ENCODE measurements around the gene CCSER1. TPM values are rescaled to one million over a fixed set of nuclear protein-coding genes. Genes with fewer than 3 reads are reported as not detected.

Gene CCSER1
- total and polyA plus RNA-seq, 4 donors = 0.18 to 2.3 (median 1.2) TPM

DNA sequence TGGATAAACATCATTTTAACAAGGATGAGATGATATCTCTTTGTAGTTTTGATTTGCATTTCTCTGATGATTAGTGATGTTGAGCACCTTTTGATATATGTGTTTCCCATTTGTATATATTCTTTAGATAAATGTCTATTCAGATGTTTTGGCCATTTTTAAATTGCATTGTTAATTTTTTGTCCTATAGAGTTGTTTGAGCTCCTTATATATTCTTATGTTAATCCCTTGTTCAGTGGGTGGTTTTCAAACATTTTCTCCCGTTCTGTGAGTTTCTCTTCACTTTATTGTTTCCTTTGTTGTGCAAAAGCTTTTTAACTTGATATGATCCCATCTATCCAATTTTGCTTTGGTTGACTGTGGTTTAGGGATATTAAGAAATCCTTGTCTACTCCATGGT, 606.0 kb downstream of the CCSER1 start:
- Histone ChIP-seq H3K36me3 (ENCODE audit: control insufficient read depth in 4 of 4, insufficient read depth in 3 of 4, low read depth in 1 of 4, low read length in 3 of 4) (no peaks in the 10 kb centered on the region), H3K9ac (ENCODE audit: low read depth in 1 of 2, low read length in 2 of 2) (no peak overlapping the region), H3K27me3 (ENCODE audit: control insufficient read depth in 4 of 4, insufficient read depth in 4 of 4, low read length in 3 of 4) (no peaks in the 10 kb centered on the region), H3K4me3 (ENCODE audit: low read depth in 1 of 3, low read length in 3 of 3) (no peak overlapping the region), H3K27ac (ENCODE audit: low read depth in 1 of 2, low read length in 2 of 2) (no peak overlapping the region), H3K9me3 (ENCODE audit: control insufficient read depth in 4 of 4, low read length in 3 of 4) (no peaks in the 10 kb centered on the region), H3K4me1 (ENCODE audit: control insufficient read depth in 4 of 4, insufficient read depth in 4 of 4, low read length in 3 of 4) (no peaks in the 10 kb centered on the region)
- no peak for DNase-seq (ENCODE audit: low spot score)
- TF ChIP-seq HNF4A (conservative IDR thresholded peaks at IDR 0.05) (no peak), RXRA (IDR thresholded peaks at IDR 0.05) (no peak), RAD21 (IDR thresholded peaks at IDR 0.05) (no peak), FOXA2 (IDR thresholded peaks at IDR 0.05) (no peak), NR2F2 (IDR thresholded peaks at IDR 0.05) (no peak), TAF1 (conservative IDR thresholded peaks at IDR 0.05) (no peak), HNF4G (IDR thresholded peaks at IDR 0.05) (no peak), SP1 (IDR thresholded peaks at IDR 0.05) (no peak), JUND (IDR thresholded peaks at IDR 0.05) (no peak), EGR1 (IDR thresholded peaks at IDR 0.05; ENCODE audit: low read depth in 2 of 2) (no peak)
- TF ChIP-seq, protein P1, sequence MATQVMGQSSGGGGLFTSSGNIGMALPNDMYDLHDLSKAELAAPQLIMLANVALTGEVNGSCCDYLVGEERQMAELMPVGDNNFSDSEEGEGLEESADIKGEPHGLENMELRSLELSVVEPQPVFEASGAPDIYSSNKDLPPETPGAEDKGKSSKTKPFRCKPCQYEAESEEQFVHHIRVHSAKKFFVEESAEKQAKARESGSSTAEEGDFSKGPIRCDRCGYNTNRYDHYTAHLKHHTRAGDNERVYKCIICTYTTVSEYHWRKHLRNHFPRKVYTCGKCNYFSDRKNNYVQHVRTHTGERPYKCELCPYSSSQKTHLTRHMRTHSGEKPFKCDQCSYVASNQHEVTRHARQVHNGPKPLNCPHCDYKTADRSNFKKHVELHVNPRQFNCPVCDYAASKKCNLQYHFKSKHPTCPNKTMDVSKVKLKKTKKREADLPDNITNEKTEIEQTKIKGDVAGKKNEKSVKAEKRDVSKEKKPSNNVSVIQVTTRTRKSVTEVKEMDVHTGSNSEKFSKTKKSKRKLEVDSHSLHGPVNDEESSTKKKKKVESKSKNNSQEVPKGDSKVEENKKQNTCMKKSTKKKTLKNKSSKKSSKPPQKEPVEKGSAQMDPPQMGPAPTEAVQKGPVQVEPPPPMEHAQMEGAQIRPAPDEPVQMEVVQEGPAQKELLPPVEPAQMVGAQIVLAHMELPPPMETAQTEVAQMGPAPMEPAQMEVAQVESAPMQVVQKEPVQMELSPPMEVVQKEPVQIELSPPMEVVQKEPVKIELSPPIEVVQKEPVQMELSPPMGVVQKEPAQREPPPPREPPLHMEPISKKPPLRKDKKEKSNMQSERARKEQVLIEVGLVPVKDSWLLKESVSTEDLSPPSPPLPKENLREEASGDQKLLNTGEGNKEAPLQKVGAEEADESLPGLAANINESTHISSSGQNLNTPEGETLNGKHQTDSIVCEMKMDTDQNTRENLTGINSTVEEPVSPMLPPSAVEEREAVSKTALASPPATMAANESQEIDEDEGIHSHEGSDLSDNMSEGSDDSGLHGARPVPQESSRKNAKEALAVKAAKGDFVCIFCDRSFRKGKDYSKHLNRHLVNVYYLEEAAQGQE (IDR thresholded peaks at IDR 0.05) = no peak
- TF ChIP-seq, protein P2, sequence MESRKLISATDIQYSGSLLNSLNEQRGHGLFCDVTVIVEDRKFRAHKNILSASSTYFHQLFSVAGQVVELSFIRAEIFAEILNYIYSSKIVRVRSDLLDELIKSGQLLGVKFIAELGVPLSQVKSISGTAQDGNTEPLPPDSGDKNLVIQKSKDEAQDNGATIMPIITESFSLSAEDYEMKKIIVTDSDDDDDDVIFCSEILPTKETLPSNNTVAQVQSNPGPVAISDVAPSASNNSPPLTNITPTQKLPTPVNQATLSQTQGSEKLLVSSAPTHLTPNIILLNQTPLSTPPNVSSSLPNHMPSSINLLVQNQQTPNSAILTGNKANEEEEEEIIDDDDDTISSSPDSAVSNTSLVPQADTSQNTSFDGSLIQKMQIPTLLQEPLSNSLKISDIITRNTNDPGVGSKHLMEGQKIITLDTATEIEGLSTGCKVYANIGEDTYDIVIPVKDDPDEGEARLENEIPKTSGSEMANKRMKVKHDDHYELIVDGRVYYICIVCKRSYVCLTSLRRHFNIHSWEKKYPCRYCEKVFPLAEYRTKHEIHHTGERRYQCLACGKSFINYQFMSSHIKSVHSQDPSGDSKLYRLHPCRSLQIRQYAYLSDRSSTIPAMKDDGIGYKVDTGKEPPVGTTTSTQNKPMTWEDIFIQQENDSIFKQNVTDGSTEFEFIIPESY (IDR thresholded peaks at IDR 0.05) = no peak
- TF ChIP-seq, protein P3, sequence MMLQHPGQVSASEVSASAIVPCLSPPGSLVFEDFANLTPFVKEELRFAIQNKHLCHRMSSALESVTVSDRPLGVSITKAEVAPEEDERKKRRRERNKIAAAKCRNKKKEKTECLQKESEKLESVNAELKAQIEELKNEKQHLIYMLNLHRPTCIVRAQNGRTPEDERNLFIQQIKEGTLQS (IDR thresholded peaks at IDR 0.05) = no peak
- 68% methylated on average over 1 of the region's 1 CpG for WGBS

DNA sequence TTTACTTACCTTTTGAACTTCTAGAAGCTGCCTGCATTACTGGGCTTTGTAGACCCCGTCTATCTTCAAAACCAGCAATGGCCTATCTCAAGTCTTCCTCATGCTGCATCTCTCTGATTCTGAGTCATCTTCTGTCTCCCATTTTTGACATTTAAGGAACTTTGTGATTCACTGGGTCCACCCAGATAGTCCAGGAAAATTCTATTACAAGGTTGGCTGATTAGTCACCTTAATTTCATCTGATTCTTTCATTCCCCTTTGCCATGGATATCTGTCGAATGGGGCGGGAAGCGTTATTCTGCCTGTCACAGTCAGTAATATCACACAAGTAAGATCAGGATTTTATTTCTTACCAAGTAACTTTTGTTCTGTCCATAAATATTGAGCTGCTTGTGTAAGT, 618.0 kb downstream of the CCSER1 start:
- TF ChIP-seq EGR1 (IDR thresholded peaks at IDR 0.05; ENCODE audit: low read depth in 2 of 2) (no peak), YY1 (IDR thresholded peaks at IDR 0.05) (no peak), FOXA2 (IDR thresholded peaks at IDR 0.05) (no peak), RAD21 (IDR thresholded peaks at IDR 0.05) (no peak), HNF4G (IDR thresholded peaks at IDR 0.05) (no peak), RXRA (IDR thresholded peaks at IDR 0.05) (no peak), HNF4A (conservative IDR thresholded peaks at IDR 0.05) (no peak), NR2F2 (IDR thresholded peaks at IDR 0.05) (no peak)
- TF ChIP-seq, protein P4, sequence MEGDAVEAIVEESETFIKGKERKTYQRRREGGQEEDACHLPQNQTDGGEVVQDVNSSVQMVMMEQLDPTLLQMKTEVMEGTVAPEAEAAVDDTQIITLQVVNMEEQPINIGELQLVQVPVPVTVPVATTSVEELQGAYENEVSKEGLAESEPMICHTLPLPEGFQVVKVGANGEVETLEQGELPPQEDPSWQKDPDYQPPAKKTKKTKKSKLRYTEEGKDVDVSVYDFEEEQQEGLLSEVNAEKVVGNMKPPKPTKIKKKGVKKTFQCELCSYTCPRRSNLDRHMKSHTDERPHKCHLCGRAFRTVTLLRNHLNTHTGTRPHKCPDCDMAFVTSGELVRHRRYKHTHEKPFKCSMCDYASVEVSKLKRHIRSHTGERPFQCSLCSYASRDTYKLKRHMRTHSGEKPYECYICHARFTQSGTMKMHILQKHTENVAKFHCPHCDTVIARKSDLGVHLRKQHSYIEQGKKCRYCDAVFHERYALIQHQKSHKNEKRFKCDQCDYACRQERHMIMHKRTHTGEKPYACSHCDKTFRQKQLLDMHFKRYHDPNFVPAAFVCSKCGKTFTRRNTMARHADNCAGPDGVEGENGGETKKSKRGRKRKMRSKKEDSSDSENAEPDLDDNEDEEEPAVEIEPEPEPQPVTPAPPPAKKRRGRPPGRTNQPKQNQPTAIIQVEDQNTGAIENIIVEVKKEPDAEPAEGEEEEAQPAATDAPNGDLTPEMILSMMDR (IDR thresholded peaks at IDR 0.05; ENCODE audit: low read depth, low read length, missing input control) = no peak
- TF ChIP-seq, protein P2 (IDR thresholded peaks at IDR 0.05) = no peak
- TF ChIP-seq, protein P3 (IDR thresholded peaks at IDR 0.05) = no peak
- TF ChIP-seq, protein P1 (IDR thresholded peaks at IDR 0.05) = no peak
- DNase-seq (ENCODE audit: low spot score) = no peak
- no peaks in the 10 kb centered on the region for H3K4me1 ChIP-seq (ENCODE audit: control insufficient read depth in 4 of 4, insufficient read depth in 4 of 4, low read length in 3 of 4)
- H3K4me3 ChIP-seq (ENCODE audit: low read depth in 1 of 3, low read length in 3 of 3) = no peak overlapping the region
- H3K27me3 ChIP-seq (ENCODE audit: control insufficient read depth in 4 of 4, insufficient read depth in 4 of 4, low read length in 3 of 4) = no peaks in the 10 kb centered on the region
- no peak overlapping the region for H3K27ac ChIP-seq (ENCODE audit: low read depth in 1 of 2, low read length in 2 of 2)
- WGBS = 83% methylated on average over 4 of the region's 4 CpGs
- H3K36me3 ChIP-seq (ENCODE audit: control insufficient read depth in 4 of 4, insufficient read depth in 3 of 4, low read depth in 1 of 4, low read length in 3 of 4) = no peaks in the 10 kb centered on the region
- no peaks in the 10 kb centered on the region for H3K9me3 ChIP-seq (ENCODE audit: control insufficient read depth in 4 of 4, low read length in 3 of 4)
- H3K9ac ChIP-seq (ENCODE audit: low read depth in 1 of 2, low read length in 2 of 2) = no peak overlapping the region

Data from liver (tissue), 9 donors.